ENCODE data around the gene ABCB4.

DNA sequence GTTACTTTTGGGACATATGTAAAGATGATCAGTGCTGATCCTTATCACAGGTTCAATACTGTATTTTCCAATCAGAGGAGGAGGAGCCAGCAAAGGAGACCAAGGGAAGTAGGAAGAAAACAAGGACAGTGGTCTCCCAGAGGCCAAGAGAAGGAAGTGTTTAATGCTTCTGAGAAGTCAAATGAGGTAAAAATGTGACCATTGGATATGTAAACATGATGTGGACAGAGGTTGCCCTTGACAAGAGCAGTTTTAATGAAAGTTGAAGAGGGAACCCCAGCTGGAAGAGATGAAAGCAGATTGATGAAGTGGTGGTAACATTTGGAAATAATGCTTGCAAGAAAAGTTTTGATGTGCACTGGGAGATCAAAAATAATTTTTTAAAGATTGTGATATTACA is 111.2 kb downstream of the ABCB4 start:
- TF ChIP-seq CTCF (IDR thresholded peaks at IDR 0.05) = no peak
- TF ChIP-seq POLR2A (IDR thresholded peaks at IDR 0.05) = no peak

Measured in breast epithelium (tissue), 3 donors.